Ureter (tissue), 1 donor: ENCODE results near the gene POU2AF1. TPM values are rescaled to one million over a fixed set of nuclear protein-coding genes. Genes with fewer than 3 reads are reported as not detected.

Experiments used
- DNase-seq: peaks from one replicate; pipeline ENCODE4 v3.0.0-alpha.2; 2020; ENCODE audit warnings: low spot score
- total RNA-seq: library from RNA; stranded (reverse); gene quantifications from one replicate; pipeline ENCODE4 v1.2.4, GENCODE V29; 2023
- donor health status: DM: yes; HTN: yes; CAD: no.

Gene POU2AF1
- total RNA-seq, 1 donor from 2014 or later = 21.7 TPM

DNA sequence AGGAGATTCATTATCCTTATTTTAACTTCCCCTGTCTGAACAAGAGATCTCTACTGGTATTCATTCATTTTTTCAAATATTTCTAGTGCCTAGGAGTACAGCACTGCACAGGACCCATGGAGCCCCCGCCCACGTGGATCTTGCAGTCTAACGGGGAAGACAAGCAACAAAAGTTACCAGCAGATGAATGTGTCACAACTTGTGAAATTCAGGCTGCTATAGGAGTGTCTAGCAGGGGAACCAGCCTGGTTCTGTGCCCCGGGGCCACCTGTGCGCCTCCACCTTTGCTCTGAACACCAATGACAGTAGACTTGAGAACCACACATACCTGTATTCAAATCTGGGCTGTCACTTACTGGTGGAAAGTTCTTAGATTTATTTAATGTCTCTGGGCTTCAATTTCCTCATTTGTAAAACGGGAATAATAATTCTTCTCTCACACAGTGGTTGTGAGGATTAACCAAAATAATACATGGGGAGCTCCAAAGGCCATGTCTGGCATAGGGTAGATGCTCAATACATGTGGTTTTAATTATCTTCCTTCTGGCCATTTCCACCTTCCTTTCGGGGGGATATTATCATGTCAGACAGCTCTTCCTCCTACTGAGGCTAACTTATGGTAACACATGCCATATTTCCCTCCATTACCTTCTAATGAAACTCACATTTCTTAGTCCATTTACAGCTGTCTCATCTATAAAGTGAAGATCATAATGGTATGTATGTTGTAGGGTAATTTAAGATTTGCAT lies 17.8 kb downstream of the POU2AF1 start:
- no peak for DNase-seq

DNA sequence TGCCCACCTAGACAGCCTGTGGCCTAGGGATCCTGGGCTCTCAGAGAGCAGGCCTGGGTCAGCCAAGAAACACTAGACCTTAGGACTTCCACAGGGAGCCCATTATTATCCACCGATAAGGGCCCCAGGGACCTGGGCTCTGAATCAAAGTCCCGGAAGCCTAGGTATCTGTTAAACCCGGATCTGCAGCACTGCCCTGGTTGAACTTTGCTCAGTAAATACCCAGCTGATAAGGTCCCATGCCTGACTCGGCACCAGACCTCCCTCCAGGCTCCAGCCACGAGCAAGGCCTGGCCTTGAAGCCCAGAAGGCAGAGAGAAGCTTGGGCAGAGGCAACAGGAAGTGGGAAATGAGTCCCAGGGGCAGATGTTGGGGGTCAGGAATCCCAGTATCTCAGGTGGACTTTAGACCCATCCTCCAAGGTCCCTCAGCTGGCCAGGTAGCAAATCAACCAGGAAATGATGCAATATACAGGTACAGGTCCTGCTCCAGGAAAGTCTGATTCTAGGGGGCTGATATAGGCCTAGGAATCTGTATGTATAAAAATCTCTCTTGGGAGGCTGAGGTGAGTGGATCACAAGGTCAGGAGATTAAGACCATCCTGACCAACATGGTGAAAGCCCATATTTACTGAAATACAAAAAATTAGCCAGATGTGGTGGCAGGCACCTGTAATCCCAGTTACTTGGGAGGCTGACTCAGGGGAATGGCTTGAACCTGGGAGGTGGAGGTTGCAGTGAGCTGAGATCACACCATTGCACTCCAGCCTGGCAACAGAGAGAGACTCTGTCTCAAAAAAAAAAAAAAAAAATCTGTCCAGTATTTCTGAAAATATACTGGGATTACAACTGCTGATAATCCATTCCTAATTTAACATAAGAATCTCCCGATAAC lies 18.7 kb downstream of the POU2AF1 start:
- no peak for DNase-seq

DNA sequence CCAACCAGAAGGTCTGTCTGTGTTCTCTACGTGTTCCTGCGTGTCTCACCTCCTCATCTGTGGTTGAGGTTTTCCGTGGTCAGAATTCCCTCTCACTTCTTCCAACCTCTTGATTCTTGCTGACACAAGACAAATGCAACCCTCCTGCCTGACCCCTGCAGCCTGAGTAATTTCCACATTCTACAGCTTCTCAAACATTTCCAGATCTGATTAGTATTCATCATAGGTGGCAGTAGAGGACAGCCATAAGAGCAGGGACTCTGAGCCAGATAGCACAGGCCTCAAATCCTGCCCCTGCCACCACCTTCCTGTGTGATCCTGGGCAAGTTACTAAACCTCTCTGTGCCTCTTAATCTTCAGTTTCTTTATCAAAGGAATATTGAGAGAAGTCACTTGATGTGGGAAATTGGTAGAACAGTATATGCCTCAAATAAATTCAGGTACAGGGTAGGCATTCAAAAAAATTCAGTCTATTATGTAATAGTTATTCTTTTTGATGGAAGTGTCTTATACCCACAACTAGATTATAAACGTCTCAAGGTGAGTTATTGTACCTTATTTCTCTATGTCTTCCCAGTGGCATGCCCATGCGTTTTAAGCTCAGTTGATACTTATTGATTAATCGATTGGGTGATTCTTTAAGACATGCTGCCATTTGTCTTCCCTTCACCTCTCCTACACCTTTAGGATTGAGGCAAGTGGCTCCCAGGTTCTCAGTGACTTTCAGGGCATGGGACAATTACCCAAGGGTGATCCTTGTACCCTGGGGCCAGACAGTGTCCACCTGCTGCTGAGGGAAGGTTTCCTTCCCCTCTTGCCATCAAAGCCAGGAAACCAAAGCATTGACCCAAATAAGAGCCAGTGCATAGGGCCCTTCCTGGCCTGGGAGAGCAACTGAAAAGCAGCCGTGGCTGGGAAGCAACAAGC lies 19.6 kb downstream of the POU2AF1 start:
- no peak for DNase-seq

DNA sequence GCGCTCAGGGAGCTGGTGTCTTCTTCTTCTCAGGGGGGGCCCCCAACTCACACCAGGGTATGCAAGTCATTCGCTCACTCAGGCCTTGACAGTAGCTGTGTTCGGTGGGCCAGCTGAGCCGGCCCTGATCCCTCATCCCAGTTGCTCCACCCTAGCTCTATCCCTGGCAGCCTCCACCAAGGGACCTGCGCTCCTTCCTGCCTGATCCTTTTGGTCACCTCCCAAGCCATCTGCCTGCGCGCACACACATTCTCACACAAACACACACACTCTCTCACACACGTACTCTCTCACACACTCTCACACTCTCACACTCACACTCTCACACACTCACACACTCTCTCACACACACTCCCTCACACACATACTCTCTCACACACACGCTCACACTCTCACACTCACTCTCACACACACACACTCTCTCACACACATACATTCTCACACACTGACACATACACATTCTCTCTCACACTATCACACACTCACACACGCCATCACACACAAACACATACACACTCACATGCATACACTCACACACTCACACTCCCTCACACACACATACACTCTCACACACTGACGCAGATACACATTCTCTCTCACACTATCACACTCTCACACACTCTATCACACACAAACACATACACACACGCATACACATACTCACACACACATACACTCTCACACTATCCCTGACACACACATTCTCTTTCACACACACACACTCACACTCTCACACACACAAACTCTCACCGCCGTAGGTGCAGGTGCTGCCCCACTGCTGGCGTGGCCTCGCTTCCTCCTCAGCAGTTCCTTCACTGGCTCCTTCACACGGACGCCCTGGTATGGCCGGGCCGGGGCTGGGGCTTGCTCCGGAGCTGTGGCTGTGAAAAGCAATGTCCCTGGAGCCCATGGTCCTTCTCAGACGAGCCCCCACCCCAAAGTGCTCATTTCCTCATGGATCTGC lies 20.8 kb downstream of the POU2AF1 start:
- DNase-seq = no peak

DNA sequence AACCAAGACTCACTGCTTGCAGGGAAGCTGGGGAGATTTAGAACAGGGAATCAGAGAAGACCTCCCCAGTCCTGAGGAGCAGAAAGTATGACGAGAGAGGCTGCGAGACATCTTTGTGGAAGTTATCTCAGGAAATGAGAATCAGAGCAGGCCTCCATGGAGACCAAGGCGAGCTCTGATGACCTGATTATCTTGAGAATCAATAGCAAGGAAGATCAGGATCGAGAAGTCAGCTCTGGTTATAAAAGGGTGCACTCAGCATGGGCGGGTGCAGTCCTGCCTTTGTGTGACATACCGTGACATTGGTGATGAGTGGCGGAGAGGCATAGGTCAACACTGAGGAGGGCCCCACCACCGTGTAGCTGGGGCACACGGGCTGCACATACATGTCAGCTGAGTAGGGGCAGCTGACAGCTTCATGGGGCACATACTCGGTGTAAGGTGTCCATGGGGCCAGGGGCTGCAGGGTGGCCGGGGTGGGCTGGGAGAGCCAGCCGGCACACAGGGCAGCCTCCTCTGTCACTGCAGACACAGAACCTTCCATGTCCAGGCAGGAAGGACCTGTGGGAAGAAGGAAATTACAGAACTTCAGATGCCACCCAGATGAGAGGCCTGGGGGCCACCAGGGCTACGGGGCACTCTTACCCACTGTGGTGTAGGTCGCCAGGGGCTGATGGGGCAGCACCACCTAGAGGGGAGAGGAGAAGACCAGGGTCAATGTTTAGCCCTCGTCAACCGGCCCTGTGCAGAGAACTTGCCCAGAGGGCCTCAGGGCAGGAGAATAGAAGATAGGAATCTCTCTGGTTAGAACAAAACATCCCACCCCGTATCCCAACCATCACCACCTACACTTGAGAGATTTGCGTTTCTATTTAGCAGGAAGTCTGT lies 21.7 kb downstream of the POU2AF1 start:
- no peak for DNase-seq

DNA sequence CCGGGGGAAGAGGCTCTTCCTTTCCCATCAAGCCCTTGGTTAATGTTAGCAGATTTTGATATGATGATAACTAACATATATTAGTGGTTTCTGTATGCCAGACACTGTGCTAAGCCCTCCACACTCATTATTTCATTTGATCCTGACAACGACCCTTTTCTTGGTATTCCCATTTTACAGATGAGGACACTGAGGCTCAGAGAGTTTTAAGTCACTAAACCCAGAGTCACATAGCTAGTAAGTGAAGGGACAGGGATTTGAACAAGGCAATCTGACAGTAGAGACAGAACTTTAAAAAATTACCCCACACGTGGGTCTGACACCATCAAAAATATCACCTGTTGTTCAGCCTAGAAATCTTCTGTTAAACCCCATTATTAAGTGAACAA lies 22.4 kb downstream of the POU2AF1 start:
- DNase-seq = no peak

DNA sequence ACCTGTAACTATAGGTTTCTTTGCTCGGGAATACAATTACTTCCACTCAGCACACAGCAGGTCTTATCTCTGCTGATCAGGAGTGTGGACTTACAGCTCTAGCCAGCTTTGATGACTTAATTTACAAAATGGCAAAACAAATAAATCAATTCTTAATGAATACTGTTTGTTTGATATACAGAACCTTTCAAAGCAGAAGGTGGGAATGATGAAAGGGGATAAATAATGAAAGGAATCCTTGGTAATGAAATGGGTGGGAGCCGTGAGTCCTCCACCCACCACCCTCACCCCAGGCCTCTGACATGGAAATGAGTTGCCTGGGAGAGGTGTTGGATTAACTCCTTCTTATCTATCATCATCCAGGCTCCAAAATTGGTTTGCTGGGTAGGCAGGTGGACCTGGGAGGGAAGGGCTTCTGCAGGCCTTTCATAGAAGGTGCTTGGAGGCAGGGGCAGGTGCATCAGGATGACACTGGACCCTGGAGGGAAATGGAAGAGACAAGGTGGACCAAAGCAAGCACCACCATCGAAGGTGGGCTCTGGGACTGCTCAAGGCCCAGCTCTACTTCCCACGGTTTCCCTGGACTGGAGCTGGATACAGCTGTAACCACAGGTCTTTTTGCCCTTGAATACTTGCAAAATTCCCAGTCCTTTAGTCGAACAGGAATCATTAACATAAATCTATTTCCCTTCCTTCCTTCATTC lies 23.0 kb downstream of the POU2AF1 start:
- no peak for DNase-seq

DNA sequence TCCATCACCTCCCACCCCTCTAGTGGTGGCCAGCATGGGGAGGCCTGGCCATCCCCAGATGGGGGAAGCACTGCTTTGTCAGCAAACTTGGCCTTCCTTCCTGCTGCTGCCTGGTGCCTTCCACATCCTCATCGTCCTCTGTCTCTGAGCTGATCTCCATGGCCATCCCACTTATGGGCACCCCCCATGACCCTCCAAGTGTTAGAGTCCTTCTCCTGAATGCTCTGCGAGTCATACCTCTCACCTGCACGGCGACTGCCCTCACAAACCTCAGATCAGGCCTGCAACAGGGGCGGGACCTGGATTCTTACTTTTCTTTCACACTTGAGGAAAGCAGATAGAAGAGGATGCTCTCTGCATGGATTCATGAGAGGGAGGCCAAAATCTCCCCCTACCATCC lies 24.0 kb downstream of the POU2AF1 start:
- DNase-seq = no peak

DNA sequence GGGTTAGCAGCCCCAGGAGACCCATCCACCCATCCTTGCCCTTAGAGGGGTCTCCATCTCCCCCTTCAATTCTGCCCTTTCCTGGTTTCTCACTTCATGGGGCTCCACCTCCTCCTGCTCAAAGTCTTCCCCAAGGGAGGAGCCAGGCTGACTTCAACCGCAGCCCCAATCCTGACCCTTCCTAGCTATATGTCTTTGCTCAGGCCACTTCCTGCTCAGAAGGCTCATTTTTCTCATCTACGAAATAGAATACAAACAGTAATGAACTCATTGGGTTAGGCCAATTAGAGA lies 24.5 kb downstream of the POU2AF1 start:
- DNase-seq = no peak

DNA sequence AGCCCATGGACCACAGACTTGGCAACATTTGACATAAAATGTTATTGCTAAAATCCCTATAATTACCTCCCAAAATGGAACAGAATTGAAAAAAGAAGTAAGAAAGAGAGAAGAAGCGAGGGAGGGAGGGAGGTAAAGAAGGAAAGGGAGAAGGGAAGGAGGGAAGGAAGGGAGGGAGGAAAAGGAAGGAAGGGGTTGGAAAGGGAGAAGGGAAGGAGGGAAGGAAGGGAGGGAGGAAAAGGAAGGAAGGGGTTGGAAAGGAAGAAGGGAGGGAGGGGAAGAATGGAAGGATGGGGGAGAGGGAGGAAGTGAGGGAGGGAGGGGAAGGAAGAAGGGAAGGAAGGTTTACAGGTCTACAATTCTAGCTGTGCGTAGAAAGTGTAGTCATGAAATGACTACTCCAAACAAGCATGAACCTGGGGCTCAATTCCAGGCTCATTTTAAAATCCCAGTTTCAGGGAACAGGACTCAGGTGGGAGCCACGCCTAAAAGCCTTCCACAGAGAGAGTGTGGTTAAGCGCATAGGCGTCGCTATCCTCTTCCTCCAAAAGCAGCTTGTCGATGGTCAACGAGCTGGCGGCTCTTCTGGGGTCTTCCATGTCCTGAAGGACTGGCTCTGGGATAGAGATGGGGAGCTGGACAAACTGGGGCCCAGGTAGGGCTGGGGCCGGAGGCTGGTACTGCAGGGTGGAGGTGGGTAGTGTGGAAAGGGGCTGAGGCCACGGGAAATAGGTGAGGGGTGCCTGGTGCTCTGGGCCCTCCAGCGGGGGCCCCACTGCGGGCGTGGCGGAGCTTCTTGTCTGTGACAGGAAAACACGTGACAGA lies 25.1 kb downstream of the POU2AF1 start:
- no peak for DNase-seq

DNA sequence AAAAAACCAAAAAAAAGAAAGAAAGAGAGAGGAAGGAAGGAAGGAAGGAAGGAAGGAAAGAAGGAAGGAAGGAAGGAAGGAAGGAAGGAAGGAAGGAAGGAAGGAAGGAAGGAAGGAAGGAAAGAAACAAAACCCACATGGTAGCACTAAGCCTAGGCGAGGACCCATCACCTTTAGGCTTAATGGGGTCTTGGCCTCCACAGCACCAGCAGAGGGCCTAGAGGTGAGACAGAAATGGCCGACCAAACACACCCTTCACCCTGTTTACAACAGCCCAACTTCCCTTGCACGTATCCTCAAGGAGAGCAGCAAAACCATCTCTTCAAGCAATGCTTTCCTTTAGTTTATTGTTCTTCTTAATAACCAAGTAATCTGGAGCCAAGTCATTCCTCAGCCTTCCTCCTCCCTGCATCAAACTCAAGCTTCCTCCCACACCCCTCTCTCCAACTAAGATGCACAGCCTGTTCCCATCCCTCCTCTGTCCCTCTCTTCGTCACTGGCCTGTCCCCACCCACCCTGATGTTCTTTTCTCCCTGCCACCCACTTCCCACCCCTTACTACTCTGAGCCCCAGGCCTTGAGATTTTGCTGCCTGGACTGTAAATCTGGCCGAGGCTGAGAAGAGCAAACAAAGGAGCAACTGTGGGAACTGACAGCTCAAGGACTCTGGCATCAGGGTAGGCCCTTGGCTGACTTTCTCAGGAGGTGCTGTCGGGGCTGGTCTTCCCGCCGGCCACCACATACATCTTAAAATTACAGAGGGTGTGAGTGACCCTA lies 26.0 kb downstream of the POU2AF1 start:
- DNase-seq = no peak

DNA sequence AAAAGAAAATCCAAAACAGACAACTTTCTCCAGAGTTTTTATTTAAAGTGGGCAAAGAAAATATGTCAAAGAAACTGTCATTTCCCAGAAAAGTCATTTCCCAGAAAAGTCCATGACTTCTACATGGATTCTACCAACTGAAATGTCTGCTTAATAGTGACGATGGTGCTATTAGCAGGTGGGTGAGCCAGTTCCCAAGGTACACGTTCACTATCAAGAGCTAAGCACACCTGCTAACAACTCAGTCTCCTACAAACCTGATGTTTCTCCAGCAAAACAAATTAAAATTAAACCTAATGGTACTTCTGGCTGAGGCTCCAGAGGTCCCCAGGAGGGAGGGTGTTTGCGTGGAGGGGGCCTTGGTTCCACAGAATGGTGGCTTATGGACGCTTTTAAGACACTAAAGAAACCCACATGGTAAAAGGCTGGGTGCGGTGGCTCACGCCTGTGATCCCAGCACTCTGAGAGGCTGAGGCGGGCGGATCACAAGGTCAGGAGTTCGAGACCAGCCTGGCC lies 26.8 kb downstream of the POU2AF1 start:
- no peak for DNase-seq

DNA sequence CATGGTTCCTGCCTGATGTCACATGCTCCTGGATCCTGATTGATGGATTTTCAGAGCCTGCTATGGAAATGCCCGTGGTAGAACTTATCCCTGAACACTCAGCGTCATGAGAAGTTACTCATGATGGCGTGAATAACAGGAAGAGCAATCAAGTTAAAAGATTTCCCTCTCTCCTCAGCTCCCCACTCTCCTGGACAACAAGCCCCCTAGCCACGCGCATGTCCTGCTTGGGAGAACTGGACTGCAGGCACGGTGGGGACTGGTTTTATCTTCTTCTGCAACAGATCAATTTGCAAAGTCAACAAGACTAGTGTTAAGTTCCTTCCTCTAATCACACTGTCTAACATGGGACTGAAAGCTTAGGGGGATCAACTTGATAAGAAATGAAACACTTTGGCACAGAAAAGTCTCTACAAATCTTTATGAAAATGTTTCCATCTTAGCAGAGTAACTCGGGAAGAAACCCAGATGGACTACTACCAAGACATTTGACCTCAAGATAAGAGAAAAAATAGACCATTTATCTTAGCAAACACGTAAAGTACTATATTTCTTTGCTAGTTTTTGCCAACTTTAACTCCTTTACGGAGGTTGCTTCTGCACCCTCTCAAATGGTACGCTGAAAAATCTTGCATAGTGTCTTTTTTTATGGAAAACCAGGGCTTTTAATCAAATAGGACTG lies 27.6 kb downstream of the POU2AF1 start:
- no peak for DNase-seq

DNA sequence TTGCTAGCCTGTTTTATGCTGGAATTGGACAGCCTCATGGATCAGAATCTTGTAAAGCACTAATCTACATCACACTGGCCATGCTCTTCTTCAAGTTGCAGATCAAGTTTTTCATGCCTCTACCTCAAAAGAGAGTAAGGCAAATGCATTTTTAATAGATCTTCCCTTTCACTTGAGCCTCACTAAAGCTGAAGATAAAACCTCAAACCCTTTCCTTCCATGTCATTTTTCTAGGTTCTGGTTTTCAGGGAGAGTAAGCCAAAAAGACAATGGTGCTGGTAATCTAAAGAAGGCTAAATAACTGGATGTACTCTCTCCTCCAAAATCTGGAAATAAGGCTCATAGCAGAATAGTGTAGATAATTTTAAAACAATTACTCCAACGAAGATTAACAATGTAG lies 28.3 kb downstream of the POU2AF1 start:
- no peak for DNase-seq

DNA sequence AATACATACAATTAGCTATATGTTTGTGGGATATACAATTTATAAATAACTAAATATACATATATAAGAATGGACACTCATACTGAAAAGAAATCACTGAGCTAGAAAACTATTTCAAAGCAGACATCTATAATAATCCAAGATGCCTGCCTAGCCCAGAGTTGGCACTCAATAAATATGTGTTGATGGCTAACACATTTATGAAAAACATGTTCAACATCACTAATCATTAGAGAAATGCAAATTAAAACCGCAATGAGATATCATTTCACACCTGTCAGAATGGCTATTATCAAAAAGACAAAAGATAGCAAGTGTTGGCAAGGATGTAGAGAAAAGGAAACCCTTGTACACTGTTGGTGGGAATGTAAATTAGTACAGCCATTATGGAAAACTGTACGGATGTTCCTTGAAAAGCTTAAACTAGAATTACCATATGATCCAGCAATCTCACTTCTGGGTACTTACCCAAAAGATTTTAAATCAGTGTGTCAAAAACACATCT lies 29.8 kb downstream of the POU2AF1 start:
- DNase-seq = no peak

DNA sequence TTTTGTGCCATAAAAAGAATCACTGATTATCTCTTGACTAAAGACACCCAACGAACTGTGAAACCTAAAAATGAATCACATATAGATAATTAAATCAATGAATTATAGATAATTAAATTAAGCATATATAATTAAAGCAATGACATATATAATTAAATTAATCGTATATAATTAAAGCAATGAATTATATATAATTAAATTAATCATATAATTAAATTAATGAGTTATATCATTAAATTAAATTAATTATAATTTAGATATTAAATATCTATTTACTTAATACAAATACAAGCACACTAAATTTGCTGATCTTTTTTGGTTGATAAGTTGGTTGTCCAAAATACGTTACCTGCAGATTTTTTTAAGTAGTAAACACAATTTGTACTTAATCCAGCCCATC lies 30.9 kb downstream of the POU2AF1 start:
- no peak for DNase-seq

DNA sequence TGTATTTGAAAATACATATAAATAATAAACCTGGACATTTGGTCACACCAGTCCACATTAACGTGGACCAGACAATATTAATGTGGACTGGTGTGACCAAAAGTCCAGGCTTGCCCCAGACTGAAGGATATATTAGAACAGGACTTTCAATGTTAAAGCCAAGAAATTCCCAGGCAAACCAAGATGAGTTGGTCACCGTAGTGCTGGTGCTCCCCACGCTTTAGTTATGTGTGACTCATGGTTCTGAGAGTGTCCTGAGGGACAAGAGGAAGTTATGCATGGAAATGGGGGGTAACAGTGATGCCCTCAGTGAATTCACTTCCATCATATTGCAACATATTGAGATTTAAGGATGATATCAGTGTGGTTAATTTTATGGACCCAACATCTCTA lies 31.4 kb downstream of the POU2AF1 start:
- DNase-seq = peak; percentile 26
